PC-9 (cell line): ENCODE data around the gene C20orf144.

Experiments
- CTCF ChIP-seq: fragments of 200-600 bp; sonication (generic); conservative IDR thresholded peaks from 2 replicates; pipeline ENCODE4 v1.6.1; 2017; ENCODE audit warnings: mixed run types, antibody characterized with exemption, mild to moderate bottlenecking, moderate library complexity
- EZH2 ChIP-seq: fragments of 200-600 bp; sonication (generic); IDR thresholded peaks from 2 replicates; pipeline ENCODE4 v1.8.0; 2017; ENCODE audit warnings: antibody characterized with exemption, low read depth

- TF ChIP-seq CTCF (no peak), EZH2 (no peak)
These were observed 48.7 kb downstream of the C20orf144 start for GRCh38 chr20:33710681-33711445.
